MM.1S (cell line): ENCODE results near the gene C1D.

Experiments
- DNase-seq: peaks from one replicate; pipeline ENCODE4 v3.0.0-alpha.2; 2015
- H2AFZ ChIP-seq: fragments of 300-600 bp; sonication (generic); 2 replicates; pipeline ENCODE4 v1.6.0; 2016; ENCODE audit warnings: antibody characterized with exemption, low read length
- H3F3A ChIP-seq: fragments of 300-600 bp; sonication (generic); 2 replicates; pipeline ENCODE4 v1.6.1; 2016; ENCODE audit warnings: mild to moderate bottlenecking, antibody characterized with exemption, low read length, moderate library complexity, mixed read lengths; ENCODE audit not compliant: insufficient read depth
- H3K27ac ChIP-seq: fragments of 300-600 bp; sonication (generic); 2 replicates; pipeline ENCODE4 v1.5.1; 2016; ENCODE audit warnings: mild to moderate bottlenecking, low read length
- H3K27me3 ChIP-seq: fragments of 300-600 bp; sonication (generic); replicated peaks from 2 replicates; pipeline ENCODE4 v1.6.0; 2016; ENCODE audit warnings: low read length; ENCODE audit not compliant: insufficient read depth
- H3K36me3 ChIP-seq: fragments of 300-600 bp; sonication (generic); replicated peaks from 2 replicates; pipeline ENCODE4 v1.6.1; 2016; ENCODE audit warnings: mild to moderate bottlenecking, low read length, mixed read lengths; ENCODE audit not compliant: insufficient read depth
- H3K4me1 ChIP-seq: fragments of 300-600 bp; sonication (generic); 2 replicates; pipeline ENCODE4 v1.6.1; 2016; ENCODE audit warnings: low read length, mixed read lengths
- H3K4me2 ChIP-seq: fragments of 300-600 bp; sonication (generic); 2 replicates; pipeline ENCODE4 v1.6.0; 2016; ENCODE audit warnings: low read depth, low read length
- H3K4me3 ChIP-seq: fragments of 300-600 bp; sonication (generic); 2 replicates; pipeline ENCODE4 v1.5.1; 2016; ENCODE audit warnings: low read length, mixed read lengths
- H3K79me2 ChIP-seq: fragments of 300-600 bp; sonication (generic); 2 replicates; pipeline ENCODE4 v1.6.1; 2016; ENCODE audit warnings: mixed run types, low read length, mixed read lengths
- H3K9ac ChIP-seq: fragments of 300-600 bp; sonication (generic); 2 replicates; pipeline ENCODE4 v1.6.1; 2016; ENCODE audit warnings: low read length, mixed read lengths
- H3K9me2 ChIP-seq: fragments of 300-600 bp; sonication (generic); replicated peaks from 2 replicates; pipeline ENCODE4 v1.6.1; 2016; ENCODE audit warnings: mild to moderate bottlenecking, low read length, mixed read lengths; ENCODE audit not compliant: insufficient read depth
- H3K9me3 ChIP-seq: fragments of 300-600 bp; sonication (generic); replicated peaks from 2 replicates; pipeline ENCODE4 v1.6.1; 2016; ENCODE audit warnings: mild to moderate bottlenecking, low read length, mixed read lengths; ENCODE audit not compliant: insufficient read depth
- H4K20me1 ChIP-seq: fragments of 300-600 bp; sonication (generic); 2 replicates; pipeline ENCODE4 v1.6.1; 2016; ENCODE audit warnings: mild to moderate bottlenecking, low read length, moderate library complexity, mixed read lengths; ENCODE audit not compliant: insufficient read depth
- CTCF ChIP-seq: fragments of 300-600 bp; sonication (generic); IDR thresholded peaks from 2 replicates; pipeline ENCODE4 v1.5.1; 2016; ENCODE audit warnings: antibody characterized with exemption, low read length, mixed read lengths
- EZH2 ChIP-seq: fragments of 300-600 bp; sonication (generic); optimal IDR thresholded peaks from 2 replicates; pipeline ENCODE3; 2017; ENCODE audit warnings: low read depth, mild to moderate bottlenecking, antibody characterized with exemption, low read length, mixed read lengths
- EZH2phosphoT487 ChIP-seq: fragments of 300-600 bp; sonication (generic); IDR thresholded peaks from 2 replicates; pipeline ENCODE4 v1.6.1; 2018; ENCODE audit warnings: antibody characterized with exemption, low read length

The C1D gene

GRCh38 chr2:68043695-68044094, 19.1 kb downstream of the C1D start:
- DNase-seq, result no peak
- Histone ChIP-seq H3F3A (no peaks in the 10 kb centered on the region), H4K20me1 (no peaks in the 10 kb centered on the region), H3K4me2 (no peak overlapping the region), H3K79me2 (peaks cover 15% of the 10 kb centered on the region), H3K36me3 (peaks cover 3% of the 10 kb centered on the region; the same call in 1 of the 2 replicates), H3K9ac (no peak overlapping the region), H3K27ac (no peak overlapping the region), H3K9me2 (no peaks in the 10 kb centered on the region), H3K27me3 (no peaks in the 10 kb centered on the region), H3K4me1 (no peaks in the 10 kb centered on the region), H2AFZ (no peak overlapping the region), H3K9me3 (no peaks in the 10 kb centered on the region), H3K4me3 (no peak overlapping the region)
- TF ChIP-seq EZH2 (no peak), EZH2phosphoT487 (no peak), CTCF (no peak)

GRCh38 chr2:68043032-68043431, 19.8 kb downstream of the C1D start:
- H3K36me3 ChIP-seq, result peaks cover 3% of the 10 kb centered on the region; the same call in 1 of the 2 replicates
- no peak overlapping the region for H3K4me3 ChIP-seq
- H3K27me3 ChIP-seq, result no peaks in the 10 kb centered on the region
- H3K27ac ChIP-seq, result no peak overlapping the region
- no peak for DNase-seq
- H3K4me2 ChIP-seq, result no peak overlapping the region
- H2AFZ ChIP-seq, result no peak overlapping the region
- no peak overlapping the region for H3K9ac ChIP-seq
- H3K4me1 ChIP-seq, result no peaks in the 10 kb centered on the region
- H3K9me3 ChIP-seq, result no peaks in the 10 kb centered on the region
- no peak for TF ChIP-seq EZH2
- TF ChIP-seq CTCF, result no peak
- no peaks in the 10 kb centered on the region for H3K9me2 ChIP-seq
- no peaks in the 10 kb centered on the region for H4K20me1 ChIP-seq
- H3F3A ChIP-seq, result no peaks in the 10 kb centered on the region
- H3K79me2 ChIP-seq, result peaks cover 9% of the 10 kb centered on the region

GRCh38 chr2:68041704-68042245, 21.0 kb downstream of the C1D start:
- H3K4me3 ChIP-seq, result no peak overlapping the region
- no peak for TF ChIP-seq EZH2
- TF ChIP-seq CTCF, result no peak
- no peak for TF ChIP-seq EZH2phosphoT487
- no peaks in the 10 kb centered on the region for H3K9me2 ChIP-seq
- no peak overlapping the region for H3K4me2 ChIP-seq
- no peaks in the 10 kb centered on the region for H4K20me1 ChIP-seq
- H3K27me3 ChIP-seq, result no peaks in the 10 kb centered on the region
- no peak for DNase-seq
- H3K4me1 ChIP-seq, result no peaks in the 10 kb centered on the region
- H3K36me3 ChIP-seq, result peaks cover 3% of the 10 kb centered on the region; the same call in 1 of the 2 replicates
- no peak overlapping the region for H3K9ac ChIP-seq
- no peaks in the 10 kb centered on the region for H3K9me3 ChIP-seq
- H3F3A ChIP-seq, result no peaks in the 10 kb centered on the region
- H2AFZ ChIP-seq, result no peak overlapping the region
- H3K79me2 ChIP-seq, result no peaks in the 10 kb centered on the region
- H3K27ac ChIP-seq, result no peak overlapping the region
